Panc1 (cell line): ENCODE data around the gene ITGA11. TPM values are rescaled to one million over a fixed set of nuclear protein-coding genes. Genes with fewer than 3 reads are reported as not detected.

Experiments used
- ATAC-seq: fragments of 200-7000 bp; cut with Tn5 transposase; 2 replicates; pipeline ENCODE4 v1.9.1; 2020; ENCODE audit warnings: mild to moderate bottlenecking, moderate library complexity
- BruUV-seq: library from RNA; stranded (reverse); fragments of 400-500 nt; replicated peaks from 2 replicates; lab custom pipeline; 2021; lab: Mats Ljungman, UMichigan
- CTCF ChIA-PET: fragments of 300-600 bp; sonication (Branson Sonifier 250); formaldehyde crosslinking; loops from one replicate; lab custom pipeline; 2022; ENCODE audit warnings: antibody characterized with exemption; lab: Charles Lee
- POLR2A ChIA-PET: fragments of 300-600 bp; sonication (Branson Sonifier 250); formaldehyde crosslinking; loops from one replicate; lab custom pipeline; 2022; ENCODE audit warnings: antibody characterized with exemption; lab: Charles Lee
- DNase-seq: peaks from one replicate; pipeline ENCODE4 v3.0.0-alpha.2; 2010; ENCODE audit warnings: low read depth, low spot score
- H3K27ac ChIP-seq: 2 replicates; pipeline ENCODE4 v1.5.1; 2011; ENCODE audit warnings: mild to moderate bottlenecking, low read length, inconsistent platforms
- H3K27me3 ChIP-seq: fragments of 200-500 bp; sonication (Bioruptor generic); 2 replicates; pipeline ENCODE4 v1.6.0; 2014; ENCODE audit warnings: low read length, inconsistent platforms; ENCODE audit not compliant: control insufficient read depth, insufficient read depth
- H3K36me3 ChIP-seq: fragments of 200-500 bp; sonication (Bioruptor generic); 2 replicates; pipeline ENCODE4 v1.5.1; 2014; ENCODE audit warnings: inconsistent platforms, mild to moderate bottlenecking, low read length, moderate library complexity; ENCODE audit not compliant: control insufficient read depth, insufficient read depth
- H3K4me1 ChIP-seq: 2 replicates; pipeline ENCODE4 v1.5.1; 2011; ENCODE audit warnings: inconsistent platforms, mild to moderate bottlenecking, low read length, moderate library complexity; ENCODE audit not compliant: control insufficient read depth, insufficient read depth
- H3K4me3 ChIP-seq, 2 experiments: 2 replicates each; pipeline ENCODE4 v1.5.1; 2011 to 2012; ENCODE audit warnings: low read depth in 2 of 2, low read length in 2 of 2, mild to moderate bottlenecking in 2 of 2, inconsistent platforms in 1 of 2, moderate library complexity in 1 of 2
- H3K9me3 ChIP-seq: fragments of 200-500 bp; sonication (Bioruptor generic); 2 replicates; pipeline ENCODE4 v1.5.1; 2014; ENCODE audit warnings: low read depth, mild to moderate bottlenecking, inconsistent platforms, low read length, moderate library complexity; ENCODE audit not compliant: control insufficient read depth, insufficient read depth
- POLR2AphosphoS5 ChIP-seq: IDR thresholded peaks from 2 replicates; pipeline ENCODE4 v1.6.1; 2012; ENCODE audit warnings: mild to moderate bottlenecking, low read depth, low read length, moderate library complexity
- SIN3A ChIP-seq: IDR thresholded peaks from 2 replicates; pipeline ENCODE4 v1.6.1; 2012; ENCODE audit warnings: low read depth, mild to moderate bottlenecking, low read length, moderate library complexity, borderline replicate concordance; ENCODE audit not compliant: insufficient read depth
- TCF7L2 ChIP-seq: IDR thresholded peaks from 2 replicates; pipeline ENCODE4 v1.6.1; 2011; ENCODE audit warnings: mild to moderate bottlenecking, low read depth, low read length, inconsistent platforms
- in situ Hi-C: cut with HindIII; loops from 2 replicates; pipeline ENCODE4 v1.10.0; 2016; ENCODE audit warnings: low sequenced_read_pairs, low pct_unique_long_range_greater_than_20kb
- intact Hi-C: fragments of 100-400 bp; cut with micrococcal nuclease; formaldehyde crosslinking; loops from one replicate; pipeline ENCODE4 v1.10.0; 2022; ENCODE audit not compliant: unreplicated experiment
- total RNA-seq: library from RNA; stranded (reverse); gene quantifications from one replicate; pipeline ENCODE4 v1.2.1, GENCODE V29; 2021; ENCODE audit not compliant: unreplicated experiment
- TF ChIP-seq, protein P1 (sequence below), 2 experiments: IDR thresholded peaks; 2 replicates each; pipeline ENCODE4 v1.6.1; 2011 to 2012; ENCODE audit warnings: low read depth in 2 of 2, control low read depth in 1 of 2, low read length in 1 of 2, mild to moderate bottlenecking in 1 of 2, moderate library complexity in 1 of 2; ENCODE audit not compliant: insufficient read depth in 1 of 2
- TF ChIP-seq, protein P2 (sequence below): fragments of 450-650 bp; IDR thresholded peaks from 2 replicates; pipeline ENCODE4 v1.5.1; 2017; ENCODE audit warnings: mild to moderate bottlenecking

Gene ITGA11
- total RNA-seq, 1 experiment from 2014 or later: 0.28 TPM

DNA sequence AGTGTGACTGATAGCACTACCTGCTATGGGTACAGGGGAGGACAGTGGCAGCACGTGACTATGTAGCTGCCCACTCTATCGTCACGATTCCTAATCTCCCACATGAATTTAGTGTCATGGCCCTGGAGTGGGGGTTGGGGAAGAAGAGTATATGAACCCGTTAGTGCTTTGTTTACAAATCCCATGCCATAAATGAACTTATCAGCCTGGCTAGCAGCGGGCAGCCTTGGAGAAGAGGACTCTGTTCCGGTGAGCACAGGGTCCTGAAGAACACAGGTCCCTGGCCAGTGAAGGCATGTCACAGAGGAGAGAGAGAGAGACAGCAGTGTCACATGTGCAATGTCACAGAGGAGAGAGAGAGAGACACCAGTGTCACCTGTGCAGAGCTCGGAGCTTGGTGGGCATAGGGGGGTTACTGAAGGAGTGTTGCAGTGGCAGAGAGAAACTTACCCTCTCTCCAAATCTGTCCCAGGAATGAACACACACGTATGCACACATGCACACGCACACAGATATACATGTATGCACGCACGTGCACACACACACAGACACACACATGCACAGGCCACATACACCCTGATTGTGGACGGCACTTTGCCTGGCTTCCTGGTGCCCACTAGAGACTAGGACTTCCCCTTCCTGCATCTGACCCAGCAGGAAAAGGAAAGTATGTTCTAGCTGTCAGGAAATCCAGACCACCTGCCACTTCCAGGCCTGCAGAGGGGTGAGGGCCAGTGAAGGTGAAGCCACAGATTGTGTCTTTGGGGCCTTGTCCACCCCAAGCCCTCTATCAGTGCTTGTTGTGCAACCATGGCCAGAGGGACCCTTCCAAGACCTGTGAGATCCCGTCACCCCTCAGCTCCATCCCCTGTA lies 26.3 kb downstream of the ITGA11 start:
- no TSS peak for BruUV-seq
- in situ Hi-C loops (no loop called here), intact Hi-C loops (no loop called here)
- Histone ChIP-seq H3K36me3 (no peaks in the 10 kb centered on the region), H3K4me3 (no peak overlapping the region), H3K27ac (no peak overlapping the region), H3K4me1 (no peaks in the 10 kb centered on the region), H3K9me3 (no peaks in the 10 kb centered on the region), H3K27me3 (no peaks in the 10 kb centered on the region)
- POLR2A ChIA-PET: no interaction called here
- CTCF ChIA-PET: interaction anchor here (0.5 kb wide), 1 partner anchor 99 kb away, joined by 3 read pairs; no protein-coding TSS in a partner anchor
- TF ChIP-seq, protein P1, sequence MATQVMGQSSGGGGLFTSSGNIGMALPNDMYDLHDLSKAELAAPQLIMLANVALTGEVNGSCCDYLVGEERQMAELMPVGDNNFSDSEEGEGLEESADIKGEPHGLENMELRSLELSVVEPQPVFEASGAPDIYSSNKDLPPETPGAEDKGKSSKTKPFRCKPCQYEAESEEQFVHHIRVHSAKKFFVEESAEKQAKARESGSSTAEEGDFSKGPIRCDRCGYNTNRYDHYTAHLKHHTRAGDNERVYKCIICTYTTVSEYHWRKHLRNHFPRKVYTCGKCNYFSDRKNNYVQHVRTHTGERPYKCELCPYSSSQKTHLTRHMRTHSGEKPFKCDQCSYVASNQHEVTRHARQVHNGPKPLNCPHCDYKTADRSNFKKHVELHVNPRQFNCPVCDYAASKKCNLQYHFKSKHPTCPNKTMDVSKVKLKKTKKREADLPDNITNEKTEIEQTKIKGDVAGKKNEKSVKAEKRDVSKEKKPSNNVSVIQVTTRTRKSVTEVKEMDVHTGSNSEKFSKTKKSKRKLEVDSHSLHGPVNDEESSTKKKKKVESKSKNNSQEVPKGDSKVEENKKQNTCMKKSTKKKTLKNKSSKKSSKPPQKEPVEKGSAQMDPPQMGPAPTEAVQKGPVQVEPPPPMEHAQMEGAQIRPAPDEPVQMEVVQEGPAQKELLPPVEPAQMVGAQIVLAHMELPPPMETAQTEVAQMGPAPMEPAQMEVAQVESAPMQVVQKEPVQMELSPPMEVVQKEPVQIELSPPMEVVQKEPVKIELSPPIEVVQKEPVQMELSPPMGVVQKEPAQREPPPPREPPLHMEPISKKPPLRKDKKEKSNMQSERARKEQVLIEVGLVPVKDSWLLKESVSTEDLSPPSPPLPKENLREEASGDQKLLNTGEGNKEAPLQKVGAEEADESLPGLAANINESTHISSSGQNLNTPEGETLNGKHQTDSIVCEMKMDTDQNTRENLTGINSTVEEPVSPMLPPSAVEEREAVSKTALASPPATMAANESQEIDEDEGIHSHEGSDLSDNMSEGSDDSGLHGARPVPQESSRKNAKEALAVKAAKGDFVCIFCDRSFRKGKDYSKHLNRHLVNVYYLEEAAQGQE (IDR thresholded peaks at IDR 0.05; ENCODE audit: insufficient read depth in 1 of 2, low read depth in 2 of 2, low read length in 1 of 2): no peak
- no peak for TF ChIP-seq POLR2AphosphoS5
- no peak for TF ChIP-seq SIN3A
- TF ChIP-seq TCF7L2: no peak
- TF ChIP-seq, protein P2, sequence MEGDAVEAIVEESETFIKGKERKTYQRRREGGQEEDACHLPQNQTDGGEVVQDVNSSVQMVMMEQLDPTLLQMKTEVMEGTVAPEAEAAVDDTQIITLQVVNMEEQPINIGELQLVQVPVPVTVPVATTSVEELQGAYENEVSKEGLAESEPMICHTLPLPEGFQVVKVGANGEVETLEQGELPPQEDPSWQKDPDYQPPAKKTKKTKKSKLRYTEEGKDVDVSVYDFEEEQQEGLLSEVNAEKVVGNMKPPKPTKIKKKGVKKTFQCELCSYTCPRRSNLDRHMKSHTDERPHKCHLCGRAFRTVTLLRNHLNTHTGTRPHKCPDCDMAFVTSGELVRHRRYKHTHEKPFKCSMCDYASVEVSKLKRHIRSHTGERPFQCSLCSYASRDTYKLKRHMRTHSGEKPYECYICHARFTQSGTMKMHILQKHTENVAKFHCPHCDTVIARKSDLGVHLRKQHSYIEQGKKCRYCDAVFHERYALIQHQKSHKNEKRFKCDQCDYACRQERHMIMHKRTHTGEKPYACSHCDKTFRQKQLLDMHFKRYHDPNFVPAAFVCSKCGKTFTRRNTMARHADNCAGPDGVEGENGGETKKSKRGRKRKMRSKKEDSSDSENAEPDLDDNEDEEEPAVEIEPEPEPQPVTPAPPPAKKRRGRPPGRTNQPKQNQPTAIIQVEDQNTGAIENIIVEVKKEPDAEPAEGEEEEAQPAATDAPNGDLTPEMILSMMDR: no peak
- DNase-seq (no peak), ATAC-seq (no peak)

DNA sequence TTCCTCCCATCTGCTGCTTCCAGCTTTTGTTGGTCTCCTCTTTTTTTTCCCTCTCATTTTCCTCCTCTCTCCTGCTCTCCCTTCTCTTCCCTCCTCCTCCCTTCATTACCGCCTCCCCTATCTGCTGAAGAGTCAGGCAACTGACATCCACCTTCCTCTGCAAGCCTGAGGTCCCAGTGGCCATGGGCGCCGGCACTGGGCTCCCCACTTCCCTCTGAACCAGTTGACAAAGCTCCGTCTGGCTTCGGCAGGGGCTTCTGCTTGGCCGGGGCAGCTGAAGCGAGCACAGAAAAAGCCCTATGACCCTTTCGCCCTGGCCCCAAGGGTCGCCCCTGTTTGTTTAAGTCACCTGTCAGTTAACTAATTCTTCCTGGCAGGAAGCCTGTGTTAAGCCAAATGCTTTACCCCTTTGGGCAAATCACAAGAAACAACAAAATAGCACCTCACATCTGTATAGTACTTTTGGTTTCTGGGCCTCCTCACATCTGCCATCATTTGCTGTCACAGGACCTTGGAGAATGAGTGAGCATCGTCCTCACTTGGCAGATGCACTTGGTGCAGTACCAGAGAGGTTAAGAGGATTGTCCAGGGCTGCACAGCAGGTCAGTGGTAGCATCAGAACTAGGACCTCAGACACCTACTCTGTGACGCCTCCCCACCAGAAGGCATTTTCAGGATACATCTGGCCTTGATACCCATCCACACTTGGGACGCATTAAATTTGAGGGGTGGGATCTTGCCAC lies 27.7 kb downstream of the ITGA11 start:
- in situ Hi-C loops (no loop called here), intact Hi-C loops (no loop called here)
- Histone ChIP-seq H3K27me3 (no peaks in the 10 kb centered on the region), H3K4me1 (no peaks in the 10 kb centered on the region), H3K9me3 (no peaks in the 10 kb centered on the region), H3K4me3 (no peak overlapping the region), H3K27ac (no peak overlapping the region), H3K36me3 (no peaks in the 10 kb centered on the region)
- DNase-seq (no peak), ATAC-seq (no peak)
- no TSS peak for BruUV-seq
- POLR2A ChIA-PET: no interaction called here
- TF ChIP-seq TCF7L2: no peak
- TF ChIP-seq, protein P2: no peak
- no peak for TF ChIP-seq SIN3A
- TF ChIP-seq, protein P1 (IDR thresholded peaks at IDR 0.05; ENCODE audit: insufficient read depth in 1 of 2, low read depth in 2 of 2, low read length in 1 of 2): no peak
- no peak for TF ChIP-seq POLR2AphosphoS5
- CTCF ChIA-PET: no interaction called here
